Skeletal muscle satellite cell (primary cell): ENCODE measurements around the gene F2RL3.

Experiments used
- H3K27me3 ChIP-seq: 2 replicates; pipeline ENCODE4 v1.7.0; 2013; ENCODE audit warnings: low read length; ENCODE audit not compliant: control insufficient read depth, insufficient read depth
- H3K36me3 ChIP-seq: 2 replicates; pipeline ENCODE4 v1.7.0; 2013; ENCODE audit warnings: mild to moderate bottlenecking, control low read depth, low read length; ENCODE audit not compliant: insufficient read depth
- H3K4me1 ChIP-seq: 2 replicates; pipeline ENCODE4 v1.7.0; 2013; ENCODE audit warnings: low read length; ENCODE audit not compliant: control insufficient read depth, insufficient read depth
- H3K4me2 ChIP-seq: 2 replicates; pipeline ENCODE4 v1.7.0; 2013; ENCODE audit warnings: mild to moderate bottlenecking, low read length
- H3K4me3 ChIP-seq: 2 replicates; pipeline ENCODE4 v1.7.0; 2013; ENCODE audit warnings: low read length
- H3K9ac ChIP-seq: 2 replicates; pipeline ENCODE4 v1.7.0; 2013; ENCODE audit warnings: mild to moderate bottlenecking, low read depth, low read length, moderate library complexity
- H3K9me3 ChIP-seq: replicated peaks from 2 replicates; pipeline ENCODE4 v1.7.0; 2013; ENCODE audit warnings: mild to moderate bottlenecking, control low read depth, low read length

F2RL3 gene

GRCh38 chr19:16897029-16897855, 8.4 kb downstream of the F2RL3 start:
- H3K4me3 ChIP-seq = peak overlapping the region; percentile 72
- peaks cover 32% of the 10 kb centered on the region for H3K27me3 ChIP-seq
- no peaks in the 10 kb centered on the region for H3K36me3 ChIP-seq
- H3K9ac ChIP-seq = peak overlapping the region; percentile 51
- no peaks in the 10 kb centered on the region for H3K9me3 ChIP-seq
- peak overlapping the region; percentile 79 for H3K4me2 ChIP-seq
- peaks cover 7% of the 10 kb centered on the region for H3K4me1 ChIP-seq

DNA sequence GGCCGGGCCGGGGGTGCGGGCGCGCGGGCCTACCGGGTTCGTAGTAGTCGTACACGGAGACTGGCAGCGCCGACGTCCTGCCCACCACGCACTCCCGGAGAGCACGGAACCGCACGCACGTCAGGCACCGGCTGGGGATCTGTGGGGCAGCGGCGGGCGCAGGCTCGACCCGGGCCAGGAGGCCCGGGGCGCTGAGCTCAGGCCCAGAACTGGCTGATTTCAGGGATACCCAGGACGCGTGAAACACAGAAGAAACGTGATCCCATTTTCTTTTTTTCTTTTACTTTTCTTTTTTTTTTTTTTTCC, 9.0 kb downstream of the F2RL3 start:
- H3K4me2 ChIP-seq = peak overlapping the region; percentile 79
- H3K9ac ChIP-seq = peak overlapping the region; percentile 51
- peak overlapping the region; percentile 72 for H3K4me3 ChIP-seq
- H3K36me3 ChIP-seq = no peaks in the 10 kb centered on the region
- peaks cover 7% of the 10 kb centered on the region for H3K4me1 ChIP-seq
- H3K9me3 ChIP-seq = no peaks in the 10 kb centered on the region
- peaks cover 28% of the 10 kb centered on the region for H3K27me3 ChIP-seq

- Histone ChIP-seq H3K4me3 (no peak overlapping the region), H3K9ac (no peak overlapping the region), H3K9me3 (no peaks in the 10 kb centered on the region), H3K4me1 (peaks cover 7% of the 10 kb centered on the region), H3K36me3 (no peaks in the 10 kb centered on the region), H3K4me2 (no peak overlapping the region), H3K27me3 (peaks cover 21% of the 10 kb centered on the region)
Measured at GRCh38 chr19:16898361-16899015, 9.7 kb downstream of the F2RL3 start.

DNA sequence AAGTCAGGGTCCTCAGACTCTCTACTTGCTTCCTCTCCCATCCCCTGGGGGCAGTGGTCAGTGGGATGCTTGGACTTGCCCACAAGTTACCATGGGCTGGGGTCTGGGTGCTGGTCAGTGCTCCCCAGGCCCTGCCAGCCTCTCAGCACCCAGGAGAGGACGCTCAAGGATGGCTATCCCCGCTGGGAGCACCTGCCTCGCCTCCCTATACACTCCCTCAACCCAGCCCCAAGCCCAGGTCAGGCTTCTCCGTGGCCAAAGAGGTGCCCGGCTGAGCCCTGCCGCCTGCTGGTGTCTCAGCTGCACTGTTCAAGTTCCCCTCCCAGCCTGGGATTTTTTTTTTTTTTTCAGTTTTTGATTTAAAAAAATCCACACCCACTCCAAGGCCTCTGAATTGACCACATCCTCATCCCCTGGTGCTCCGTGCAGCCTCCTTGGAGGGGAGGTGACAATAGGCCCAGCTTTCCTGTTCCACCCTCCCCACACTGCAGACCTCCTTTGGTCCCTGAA, 10.8 kb downstream of the F2RL3 start:
- no peak overlapping the region for H3K4me2 ChIP-seq
- H3K4me3 ChIP-seq = no peak overlapping the region
- no peaks in the 10 kb centered on the region for H3K9me3 ChIP-seq
- H3K9ac ChIP-seq = no peak overlapping the region
- no peaks in the 10 kb centered on the region for H3K36me3 ChIP-seq
- H3K27me3 ChIP-seq = peaks cover 15% of the 10 kb centered on the region
- H3K4me1 ChIP-seq = peaks cover 7% of the 10 kb centered on the region

- Histone ChIP-seq H3K36me3 (no peaks in the 10 kb centered on the region), H3K4me2 (no peak overlapping the region), H3K9ac (no peak overlapping the region), H3K27me3 (peaks cover 4% of the 10 kb centered on the region), H3K9me3 (no peaks in the 10 kb centered on the region), H3K4me3 (no peak overlapping the region), H3K4me1 (peaks cover under 1% of the 10 kb centered on the region)
Measured at GRCh38 chr19:16901491-16902175, 12.8 kb downstream of the F2RL3 start.

DNA sequence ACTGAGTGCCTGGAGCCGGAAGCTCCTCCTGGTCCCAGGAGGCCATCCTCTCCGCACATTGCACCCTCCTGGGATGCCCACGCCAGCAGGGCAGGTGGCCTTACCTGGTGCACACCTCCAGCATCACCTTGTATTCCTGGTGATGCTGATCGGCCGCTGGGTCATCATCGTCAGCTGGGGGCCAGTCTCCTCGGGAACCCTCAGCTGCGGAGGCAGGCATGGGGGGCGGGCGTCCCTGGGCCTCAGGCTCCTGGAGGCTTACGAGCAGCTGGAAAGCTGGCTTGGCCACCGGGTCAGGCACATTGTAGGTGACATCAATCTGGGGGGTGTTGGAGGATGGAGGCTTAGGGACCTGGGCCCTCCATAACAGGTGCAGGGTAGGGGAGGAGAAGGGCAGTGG, 13.7 kb downstream of the F2RL3 start:
- no peaks in the 10 kb centered on the region for H3K4me1 ChIP-seq
- H3K36me3 ChIP-seq = no peaks in the 10 kb centered on the region
- no peak overlapping the region for H3K4me2 ChIP-seq
- no peaks in the 10 kb centered on the region for H3K9me3 ChIP-seq
- no peak overlapping the region for H3K4me3 ChIP-seq
- peaks cover 4% of the 10 kb centered on the region for H3K27me3 ChIP-seq
- no peak overlapping the region for H3K9ac ChIP-seq

- H3K27me3 ChIP-seq = peaks cover 4% of the 10 kb centered on the region
- H3K9ac ChIP-seq = no peak overlapping the region
- no peak overlapping the region for H3K4me3 ChIP-seq
- H3K4me2 ChIP-seq = no peak overlapping the region
- H3K9me3 ChIP-seq = no peaks in the 10 kb centered on the region
- H3K36me3 ChIP-seq = no peaks in the 10 kb centered on the region
- H3K4me1 ChIP-seq = no peaks in the 10 kb centered on the region
Measured at GRCh38 chr19:16903347-16903746, 14.5 kb downstream of the F2RL3 start.

DNA sequence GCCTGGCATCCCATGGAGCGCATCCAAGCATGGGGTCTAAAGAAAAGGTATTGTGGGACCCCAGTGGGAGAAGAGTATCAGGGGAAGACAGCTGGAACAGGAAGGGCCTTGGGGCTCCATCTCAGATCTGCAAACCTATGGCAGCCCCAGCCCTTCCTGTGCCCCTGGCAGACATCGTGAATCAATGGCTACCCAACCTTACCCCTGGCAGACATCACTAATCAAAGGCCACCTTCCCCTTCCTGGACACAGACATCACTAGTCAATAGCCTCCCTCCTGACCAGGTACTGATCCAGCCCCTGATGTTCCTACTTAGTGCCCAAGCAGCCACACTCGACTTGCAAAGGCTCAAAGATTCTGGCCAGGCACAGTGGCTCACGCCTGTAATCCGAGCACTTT, 15.8 kb downstream of the F2RL3 start:
- Histone ChIP-seq H3K4me2 (no peak overlapping the region), H3K9ac (no peak overlapping the region), H3K4me3 (no peak overlapping the region), H3K9me3 (no peaks in the 10 kb centered on the region), H3K36me3 (no peaks in the 10 kb centered on the region), H3K4me1 (no peaks in the 10 kb centered on the region), H3K27me3 (peaks cover 4% of the 10 kb centered on the region)

GRCh38 chr19:16908759-16909158, 20.0 kb downstream of the F2RL3 start:
- no peaks in the 10 kb centered on the region for H3K4me1 ChIP-seq
- no peak overlapping the region for H3K9ac ChIP-seq
- no peak overlapping the region for H3K4me3 ChIP-seq
- peaks cover 5% of the 10 kb centered on the region for H3K9me3 ChIP-seq
- no peaks in the 10 kb centered on the region for H3K36me3 ChIP-seq
- no peaks in the 10 kb centered on the region for H3K27me3 ChIP-seq
- H3K4me2 ChIP-seq = no peak overlapping the region

GRCh38 chr19:16911046-16911445, 22.2 kb downstream of the F2RL3 start:
- Histone ChIP-seq H3K4me3 (no peak overlapping the region), H3K36me3 (no peaks in the 10 kb centered on the region), H3K9ac (no peak overlapping the region), H3K4me1 (no peaks in the 10 kb centered on the region), H3K27me3 (no peaks in the 10 kb centered on the region), H3K4me2 (no peak overlapping the region), H3K9me3 (peaks cover 12% of the 10 kb centered on the region)

DNA sequence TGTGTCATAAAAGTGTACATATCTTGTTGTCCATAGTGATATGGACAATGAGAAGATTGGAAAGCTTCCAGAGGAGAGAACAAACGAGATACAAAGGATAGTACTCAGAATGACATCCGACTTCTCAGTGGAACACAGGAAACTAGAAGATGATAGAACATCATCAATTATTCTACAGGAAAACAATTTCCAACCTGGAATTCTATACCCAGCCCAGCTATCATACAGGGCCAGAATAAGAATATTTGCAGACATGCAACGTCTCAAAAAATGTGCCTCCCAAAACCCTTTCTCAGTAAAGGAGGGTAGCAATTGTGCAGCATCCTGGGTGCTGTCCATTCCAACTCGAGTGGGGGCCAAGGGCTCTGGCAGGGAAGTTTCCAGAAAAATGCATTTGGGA, 24.0 kb downstream of the F2RL3 start:
- Histone ChIP-seq H3K36me3 (no peaks in the 10 kb centered on the region), H3K27me3 (no peaks in the 10 kb centered on the region), H3K4me2 (no peak overlapping the region), H3K4me3 (no peak overlapping the region), H3K9me3 (peaks cover 12% of the 10 kb centered on the region), H3K4me1 (no peaks in the 10 kb centered on the region), H3K9ac (no peak overlapping the region)
